B cell (primary cell): ENCODE results near the gene TMEM129. TPM values are rescaled to one million over a fixed set of nuclear protein-coding genes. Genes with fewer than 3 reads are reported as not detected.

Experiments used
- ATAC-seq: fragments of 200-7000 bp; cut with Tn5 transposase; one replicate; pipeline ENCODE4 v1.10.0; 2021; ENCODE audit warnings: low read depth, mild to moderate bottlenecking, moderate number of reproducible peaks, moderate library complexity
- CTCF ChIA-PET: fragments of 350-600 bp; sonication (Branson Sonifier 250); formaldehyde crosslinking; loops from one replicate; lab custom pipeline; 2021; ENCODE audit warnings: antibody characterized with exemption, inconsistent platforms; lab: Charles Lee
- POLR2A ChIA-PET: fragments of 350-600 bp; sonication (Branson Sonifier 250); formaldehyde crosslinking; loops from one replicate; lab custom pipeline; 2021; ENCODE audit warnings: antibody characterized with exemption; lab: Charles Lee
- DNase-seq: peaks from one replicate; pipeline ENCODE4 v3.0.0; 2013
- H2AFZ ChIP-seq: 2 replicates; pipeline ENCODE4 v1.6.1; 2012; ENCODE audit warnings: mild to moderate bottlenecking, low read depth, low read length; ENCODE audit not compliant: insufficient read depth, poor library complexity, severe bottlenecking
- H3K27ac ChIP-seq, 2 donors: 1 replicate in 1 of 2; 2 replicates in 1 of 2; pipeline ENCODE4 v1.5.1; 2012 to 2013; ENCODE audit warnings: low read length in 2 of 2, mild to moderate bottlenecking in 2 of 2, moderate library complexity in 1 of 2
- H3K27me3 ChIP-seq, 4 experiments: fragments of 200-600 bp in 1 of 4; sonication (generic) in 1 of 4; replicated peaks in 1 of 4; 1 replicate in 2 of 4; 2 replicates in 2 of 4; pipeline versions ENCODE4 v1.6.1 to v1.7.0; 2013 to 2016; ENCODE audit warnings: low read length in 3 of 4, mild to moderate bottlenecking in 2 of 4, mixed read lengths in 1 of 4, moderate library complexity in 1 of 4; ENCODE audit not compliant: insufficient read depth in 4 of 4, control insufficient read depth in 3 of 4; ENCODE audit errors: control extremely low read depth in 1 of 4
- H3K36me3 ChIP-seq, 2 experiments: replicated peaks in 1 of 2; 1 replicate in 1 of 2; 2 replicates in 1 of 2; pipeline versions ENCODE4 v1.6.1 to v1.7.1; 2013; ENCODE audit warnings: low read length in 1 of 2; ENCODE audit not compliant: insufficient read depth in 2 of 2, control insufficient read depth in 1 of 2; ENCODE audit errors: control extremely low read depth in 1 of 2, extremely low read depth in 1 of 2
- H3K4me1 ChIP-seq, 2 donors: fragments of 200-600 bp in 1 of 2; sonication (generic) in 1 of 2; 1 replicate in 1 of 2; 2 replicates in 1 of 2; pipeline versions ENCODE4 v1.5.1 to v1.6.1; 2013 to 2017; ENCODE audit warnings: low read length in 2 of 2; ENCODE audit not compliant: control insufficient read depth in 2 of 2, insufficient read depth in 2 of 2
- H3K4me2 ChIP-seq: replicated peaks from 2 replicates; pipeline ENCODE3; 2012; ENCODE audit warnings: mild to moderate bottlenecking, low read depth, low read length; ENCODE audit not compliant: poor library complexity, severe bottlenecking
- H3K4me3 ChIP-seq, 5 experiments: fragments of 200-600 bp in 1 of 5; sonication (generic) in 1 of 5; 1 replicate in 3 of 5; 2 replicates in 2 of 5; pipeline versions ENCODE4 v1.5.1 to v1.7.0; 2011 to 2016; ENCODE audit warnings: low read length in 4 of 5, mild to moderate bottlenecking in 4 of 5, low read depth in 2 of 5, control low read depth in 1 of 5, moderate library complexity in 1 of 5; ENCODE audit not compliant: insufficient read depth in 1 of 5; ENCODE audit errors: control extremely low read depth in 1 of 5, extremely low read depth in 1 of 5
- H3K79me2 ChIP-seq: fragments of 200-600 bp; sonication (generic); one replicate; pipeline ENCODE4 v1.6.0; 2016; ENCODE audit warnings: low read length; ENCODE audit not compliant: control insufficient read depth, insufficient read depth
- H3K9ac ChIP-seq: fragments of 200-600 bp; sonication (generic); 2 replicates; pipeline ENCODE4 v1.6.1; 2017; ENCODE audit warnings: mild to moderate bottlenecking, low read length, moderate library complexity
- H3K9me3 ChIP-seq, 3 donors: one replicate each; pipeline versions ENCODE4 v1.6.1 to v1.7.1; 2013; ENCODE audit warnings: low read length in 2 of 3; ENCODE audit not compliant: control insufficient read depth in 2 of 3, insufficient read depth in 1 of 3; ENCODE audit errors: control extremely low read depth in 1 of 3
- H4K20me1 ChIP-seq: 2 replicates; pipeline ENCODE4 v1.6.0; 2012; ENCODE audit warnings: mild to moderate bottlenecking, low read length; ENCODE audit not compliant: insufficient read depth, control insufficient read depth, poor library complexity, severe bottlenecking
- H3K27ac Mint-ChIP-seq: one replicate; pipeline ENCODE4 v1.8.0; 2021; ENCODE audit warnings: mixed read lengths
- H3K27me3 Mint-ChIP-seq: one replicate; pipeline ENCODE4 v1.8.0; 2021; ENCODE audit warnings: mixed read lengths
- H3K4me1 Mint-ChIP-seq: one replicate; pipeline ENCODE4 v1.8.0; 2021; ENCODE audit warnings: mixed read lengths
- H3K4me3 Mint-ChIP-seq: one replicate; pipeline ENCODE4 v1.8.0; 2021; ENCODE audit warnings: mixed read lengths
- H3K9me3 Mint-ChIP-seq: one replicate; pipeline ENCODE4 v1.8.0; 2022; ENCODE audit warnings: mixed read lengths; ENCODE audit not compliant: insufficient read depth
- EZH2 ChIP-seq: IDR thresholded peaks from 2 replicates; pipeline ENCODE4 v1.6.1; 2012; ENCODE audit warnings: borderline replicate concordance, low read depth, mild to moderate bottlenecking, moderate library complexity, low read length; ENCODE audit not compliant: insufficient read depth, poor library complexity, severe bottlenecking
- WGBS: methylation state at CpG from one replicate; pipeline ENCODE4 v1.1.5; 2013; ENCODE audit warnings: missing lambda C conversion rate; ENCODE audit not compliant: insufficient coverage; 5-methylcytosine and 5-hydroxymethylcytosine counted together
- intact Hi-C: fragments of 100-400 bp; cut with micrococcal nuclease; formaldehyde crosslinking; loops from one replicate; pipeline ENCODE4 v1.10.0; 2022
- polyA plus RNA-seq: library from polyadenylated mRNA; depleted of rRNA; stranded (reverse); fragments of >200 nt; gene quantifications from 2 replicates; pipeline ENCODE4 v1.2.3, GENCODE V29; 2012
- total RNA-seq, 2 donors: library from RNA; stranded (reverse); fragments of 120-200 nt in 1 of 2; gene quantifications; 1 replicate in 1 of 2; 2 replicates in 1 of 2; pipeline versions ENCODE4 v1.2.3 to v1.2.4, GENCODE V29; 2013 to 2022
- TF ChIP-seq, protein P1 (sequence below): fragments of 200-600 bp; IDR thresholded peaks from one replicate; pipeline ENCODE4 v1.8.0; 2022; ENCODE audit warnings: antibody characterized with exemption, mild to moderate bottlenecking

The TMEM129 gene
- total and polyA plus RNA-seq, 2 donors (not counting 1 experiment from before 2014, with no cell fraction given) = 41.0 to 76.5 TPM

DNA sequence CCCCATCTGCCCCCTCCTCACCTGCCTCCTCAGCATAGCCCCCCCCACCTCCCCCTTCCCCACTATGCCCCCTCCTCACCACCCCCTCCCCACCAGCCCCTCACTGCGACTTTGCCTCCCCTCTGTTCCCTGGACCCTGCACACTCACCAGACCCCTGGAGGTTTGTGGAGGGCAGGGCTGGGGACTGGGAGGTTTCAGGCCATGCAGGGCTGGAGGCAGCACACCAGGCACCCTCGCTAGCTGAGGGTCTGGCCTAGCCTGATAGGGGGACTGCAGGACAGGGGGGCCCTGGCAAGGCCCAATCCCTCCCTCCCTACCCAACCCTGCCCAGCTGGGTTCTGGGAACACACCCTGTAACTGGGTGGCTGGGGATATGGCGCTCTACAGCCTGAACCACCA is 28.2 kb upstream of the TMEM129 start:
- no peaks in the 10 kb centered on the region for H4K20me1 ChIP-seq
- no peak overlapping the region for H3K27ac Mint-ChIP-seq
- H3K4me1 Mint-ChIP-seq = peaks cover 7% of the 10 kb centered on the region
- H3K4me3 Mint-ChIP-seq = no peak overlapping the region
- H3K27me3 Mint-ChIP-seq = no peaks in the 10 kb centered on the region
- no peak overlapping the region for H3K27ac ChIP-seq
- H3K9ac ChIP-seq = no peak overlapping the region
- intact Hi-C loops = no loop called here
- H2AFZ ChIP-seq = no peak overlapping the region
- ATAC-seq (no peak), DNase-seq (no peak)
- WGBS = 83% methylated on average over 2 of the region's 3 CpGs
- ChIA-PET POLR2A (no interaction called here), CTCF (interaction anchor here (6.7 kb wide), 1 partner anchor 150 kb away, joined by 120 read pairs; no protein-coding TSS in a partner anchor)
- no peak overlapping the region for H3K4me3 ChIP-seq
- H3K4me2 ChIP-seq = no peak overlapping the region
- no peaks in the 10 kb centered on the region for H3K9me3 ChIP-seq
- H3K9me3 Mint-ChIP-seq = no peaks in the 10 kb centered on the region
- peaks cover 0 to 4% of the 10 kb centered on the region in 2 experiments for H3K36me3 ChIP-seq
- peaks cover 0 to 16% (median 0%) of the 10 kb centered on the region in 4 experiments for H3K27me3 ChIP-seq
- H3K79me2 ChIP-seq = no peaks in the 10 kb centered on the region
- H3K4me1 ChIP-seq = peaks cover 14 to 26% of the 10 kb centered on the region in 2 donors
- TF ChIP-seq EZH2 = no peak
- TF ChIP-seq, protein P1, sequence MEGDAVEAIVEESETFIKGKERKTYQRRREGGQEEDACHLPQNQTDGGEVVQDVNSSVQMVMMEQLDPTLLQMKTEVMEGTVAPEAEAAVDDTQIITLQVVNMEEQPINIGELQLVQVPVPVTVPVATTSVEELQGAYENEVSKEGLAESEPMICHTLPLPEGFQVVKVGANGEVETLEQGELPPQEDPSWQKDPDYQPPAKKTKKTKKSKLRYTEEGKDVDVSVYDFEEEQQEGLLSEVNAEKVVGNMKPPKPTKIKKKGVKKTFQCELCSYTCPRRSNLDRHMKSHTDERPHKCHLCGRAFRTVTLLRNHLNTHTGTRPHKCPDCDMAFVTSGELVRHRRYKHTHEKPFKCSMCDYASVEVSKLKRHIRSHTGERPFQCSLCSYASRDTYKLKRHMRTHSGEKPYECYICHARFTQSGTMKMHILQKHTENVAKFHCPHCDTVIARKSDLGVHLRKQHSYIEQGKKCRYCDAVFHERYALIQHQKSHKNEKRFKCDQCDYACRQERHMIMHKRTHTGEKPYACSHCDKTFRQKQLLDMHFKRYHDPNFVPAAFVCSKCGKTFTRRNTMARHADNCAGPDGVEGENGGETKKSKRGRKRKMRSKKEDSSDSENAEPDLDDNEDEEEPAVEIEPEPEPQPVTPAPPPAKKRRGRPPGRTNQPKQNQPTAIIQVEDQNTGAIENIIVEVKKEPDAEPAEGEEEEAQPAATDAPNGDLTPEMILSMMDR = no peak

DNA sequence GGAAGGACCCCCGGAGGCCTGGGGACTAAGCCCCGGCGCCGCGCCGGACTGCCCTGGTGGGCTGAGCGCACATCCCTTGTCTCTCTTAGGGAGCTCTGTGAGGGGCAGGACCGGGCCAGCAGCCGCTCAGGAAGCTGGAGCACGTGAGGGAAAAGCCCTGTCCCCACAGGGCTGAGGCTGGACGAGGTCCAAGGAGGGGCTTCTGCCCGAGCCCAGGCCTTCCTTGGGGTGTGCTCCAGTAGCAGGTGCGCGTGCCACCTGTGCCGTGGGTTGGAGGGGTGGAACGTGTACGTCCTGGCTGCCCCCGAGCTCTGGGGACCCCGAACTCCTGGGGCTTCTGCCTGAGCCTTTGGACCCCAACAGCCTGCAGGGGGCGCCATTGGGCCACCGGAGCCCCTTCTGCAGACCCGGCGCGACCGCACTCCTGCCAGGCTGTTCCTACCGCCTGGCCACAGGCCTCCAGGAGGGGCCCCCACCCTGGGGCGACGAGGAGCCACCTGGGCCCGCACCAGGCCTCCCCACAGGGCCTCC is 27.4 kb upstream of the TMEM129 start:
- TF ChIP-seq EZH2 = no peak
- TF ChIP-seq, protein P1 = peak; percentile 77
- DNase-seq = peak; percentile 81
- Histone ChIP-seq H3K9me3 (no peaks in the 10 kb centered on the region), H4K20me1 (no peaks in the 10 kb centered on the region), H3K36me3 (peaks cover 0 to 4% of the 10 kb centered on the region in 2 experiments), H3K27ac (no peak overlapping the region), H2AFZ (peak overlapping the region; percentile 27), H3K27me3 (peaks cover 0 to 16% (median 0%) of the 10 kb centered on the region in 4 experiments), H3K4me2 (peak overlapping the region; percentile 46), H3K9ac (no peak overlapping the region), H3K4me3 (no peak overlapping the region), H3K79me2 (no peaks in the 10 kb centered on the region), H3K4me1 (peaks cover 14 to 26% of the 10 kb centered on the region in 2 donors)
- H3K4me1 Mint-ChIP-seq = peaks cover 7% of the 10 kb centered on the region
- ATAC-seq = peak; percentile 28
- 4% methylated on average over 22 of the region's 29 CpGs for WGBS
- H3K9me3 Mint-ChIP-seq = no peaks in the 10 kb centered on the region
- H3K27me3 Mint-ChIP-seq = no peaks in the 10 kb centered on the region
- ChIA-PET CTCF (interaction anchor here (0.5 to 6.7 kb wide), 14 partner anchors 10 to 162 kb away, joined by 3 to 120 read pairs (median 4); no protein-coding TSS in a partner anchor), POLR2A (no interaction called here)
- intact Hi-C loops = no loop called here
- H3K27ac Mint-ChIP-seq = no peak overlapping the region
- H3K4me3 Mint-ChIP-seq = no peak overlapping the region
